Lung (tissue), 12 donors: ENCODE measurements around the gene NCOR1. TPM values are rescaled to one million over a fixed set of nuclear protein-coding genes. Genes with fewer than 3 reads are reported as not detected.

Experiments
- ATAC-seq: fragments of 200-7000 bp; cut with Tn5 transposase; one replicate; pipeline ENCODE4 v1.9.1; 2020; ENCODE audit warnings: moderate number of reproducible peaks; ENCODE audit not compliant: insufficient read depth, low FRiP score
- DNase-seq, 3 donors: peaks; one replicate each; pipeline ENCODE4 v3.0.0-alpha.2; 2013 to 2017
- H3K27ac ChIP-seq, 2 donors: one replicate each; pipeline ENCODE4 v1.5.1; 2013; ENCODE audit warnings: mild to moderate bottlenecking in 2 of 2, moderate library complexity in 2 of 2, control low read depth in 1 of 2, inconsistent platforms in 1 of 2, low read depth in 1 of 2, low read length in 1 of 2
- H3K27me3 ChIP-seq, 3 donors: one replicate each; pipeline ENCODE4 v1.5.1; 2013; ENCODE audit warnings: low read length in 2 of 3; ENCODE audit not compliant: control insufficient read depth in 3 of 3, insufficient read depth in 3 of 3
- H3K36me3 ChIP-seq, 4 donors: one replicate each; pipeline ENCODE4 v1.5.1; 2013; ENCODE audit warnings: low read length in 4 of 4, mild to moderate bottlenecking in 1 of 4, moderate library complexity in 1 of 4; ENCODE audit not compliant: control insufficient read depth in 4 of 4, insufficient read depth in 4 of 4
- H3K4me1 ChIP-seq, 5 donors: one replicate each; pipeline ENCODE4 v1.5.1; 2013; ENCODE audit warnings: low read length in 5 of 5, mild to moderate bottlenecking in 2 of 5, moderate library complexity in 1 of 5; ENCODE audit not compliant: control insufficient read depth in 5 of 5, insufficient read depth in 5 of 5
- H3K4me3 ChIP-seq: one replicate; pipeline ENCODE4 v1.5.1; 2013; ENCODE audit warnings: mild to moderate bottlenecking, control low read depth, moderate library complexity
- H3K9ac ChIP-seq, 2 donors: one replicate each; pipeline ENCODE4 v1.5.1; 2013; ENCODE audit warnings: low read length in 2 of 2, control low read depth in 1 of 2; ENCODE audit not compliant: insufficient read depth in 1 of 2
- H3K9me3 ChIP-seq, 4 donors: one replicate each; pipeline ENCODE4 v1.5.1; 2013; ENCODE audit warnings: low read length in 3 of 4, mild to moderate bottlenecking in 1 of 4, moderate library complexity in 1 of 4; ENCODE audit not compliant: control insufficient read depth in 4 of 4, insufficient read depth in 3 of 4
- WGBS, 2 donors: extraction: QIAGEN DNeasy Blood & Tissue Kit; methylation state at CpG; one replicate each; pipeline ENCODE4 v1.1.7; 2013; 5-methylcytosine and 5-hydroxymethylcytosine counted together
- polyA plus RNA-seq, 2 donors: library from polyadenylated mRNA; stranded (reverse); fragments of 200-250 nt; gene quantifications; one replicate each; pipeline ENCODE4 v1.2.1, GENCODE V29; 2013
- total RNA-seq, 2 donors: library from RNA; depleted of rRNA in 1 of 2; stranded (reverse); fragments of >200 nt in 1 of 2; gene quantifications; one replicate each; pipeline ENCODE4 v1.2.1, GENCODE V29; 2014 to 2021
- TF ChIP-seq, protein P1 (sequence below): IDR thresholded peaks from 2 replicates; pipeline ENCODE4 v1.5.1; 2012; ENCODE audit warnings: mild to moderate bottlenecking; ENCODE audit errors: control extremely low read depth, extremely low read depth
- donor health status: control.
- donor health status: control.
- donor health status: Bipolar disorder and iron deficiency.
- donor health status: healthy.
- donor health status: DM: yes; HTN: yes; CAD: no.

Gene NCOR1
- total and polyA plus RNA-seq, 4 donors: 31.9 to 201 (median 80.3) TPM

DNA sequence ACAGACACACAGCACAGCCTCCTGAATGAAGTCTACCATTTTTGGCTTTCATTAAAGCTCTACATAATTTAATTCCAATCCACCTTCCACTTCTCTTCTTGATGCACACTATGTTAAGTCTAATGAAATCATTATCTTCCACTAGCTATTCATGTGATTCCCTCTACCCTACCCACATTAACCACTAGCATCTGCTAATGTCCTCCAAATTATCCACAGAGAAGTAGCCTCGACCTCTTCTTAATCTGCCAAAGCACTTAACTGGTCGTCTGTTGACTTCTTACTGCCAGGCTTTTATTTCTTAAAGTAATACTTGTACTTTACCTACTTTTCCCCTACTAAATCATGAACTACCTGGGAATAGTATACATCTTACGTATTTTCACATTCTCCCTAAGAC lies 91.8 kb downstream of the NCOR1 start:
- DNase-seq: no peak
- peaks cover 13 to 38% (median 26%) of the 10 kb centered on the region in 4 donors for H3K36me3 ChIP-seq
- WGBS, 2 donors: 90 to 97% methylated on average over 3 of the region's 3 CpGs
- H3K4me3 ChIP-seq: no peak overlapping the region
- H3K4me1 ChIP-seq: peaks cover 0 to 3% (median 0%) of the 10 kb centered on the region in 5 donors
- TF ChIP-seq, protein P1, sequence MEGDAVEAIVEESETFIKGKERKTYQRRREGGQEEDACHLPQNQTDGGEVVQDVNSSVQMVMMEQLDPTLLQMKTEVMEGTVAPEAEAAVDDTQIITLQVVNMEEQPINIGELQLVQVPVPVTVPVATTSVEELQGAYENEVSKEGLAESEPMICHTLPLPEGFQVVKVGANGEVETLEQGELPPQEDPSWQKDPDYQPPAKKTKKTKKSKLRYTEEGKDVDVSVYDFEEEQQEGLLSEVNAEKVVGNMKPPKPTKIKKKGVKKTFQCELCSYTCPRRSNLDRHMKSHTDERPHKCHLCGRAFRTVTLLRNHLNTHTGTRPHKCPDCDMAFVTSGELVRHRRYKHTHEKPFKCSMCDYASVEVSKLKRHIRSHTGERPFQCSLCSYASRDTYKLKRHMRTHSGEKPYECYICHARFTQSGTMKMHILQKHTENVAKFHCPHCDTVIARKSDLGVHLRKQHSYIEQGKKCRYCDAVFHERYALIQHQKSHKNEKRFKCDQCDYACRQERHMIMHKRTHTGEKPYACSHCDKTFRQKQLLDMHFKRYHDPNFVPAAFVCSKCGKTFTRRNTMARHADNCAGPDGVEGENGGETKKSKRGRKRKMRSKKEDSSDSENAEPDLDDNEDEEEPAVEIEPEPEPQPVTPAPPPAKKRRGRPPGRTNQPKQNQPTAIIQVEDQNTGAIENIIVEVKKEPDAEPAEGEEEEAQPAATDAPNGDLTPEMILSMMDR: no peak
- ATAC-seq: no peak
- no peaks in the 10 kb centered on the region for H3K9me3 ChIP-seq
- no peak overlapping the region for H3K9ac ChIP-seq
- no peak overlapping the region for H3K27ac ChIP-seq
- no peaks in the 10 kb centered on the region for H3K27me3 ChIP-seq

DNA sequence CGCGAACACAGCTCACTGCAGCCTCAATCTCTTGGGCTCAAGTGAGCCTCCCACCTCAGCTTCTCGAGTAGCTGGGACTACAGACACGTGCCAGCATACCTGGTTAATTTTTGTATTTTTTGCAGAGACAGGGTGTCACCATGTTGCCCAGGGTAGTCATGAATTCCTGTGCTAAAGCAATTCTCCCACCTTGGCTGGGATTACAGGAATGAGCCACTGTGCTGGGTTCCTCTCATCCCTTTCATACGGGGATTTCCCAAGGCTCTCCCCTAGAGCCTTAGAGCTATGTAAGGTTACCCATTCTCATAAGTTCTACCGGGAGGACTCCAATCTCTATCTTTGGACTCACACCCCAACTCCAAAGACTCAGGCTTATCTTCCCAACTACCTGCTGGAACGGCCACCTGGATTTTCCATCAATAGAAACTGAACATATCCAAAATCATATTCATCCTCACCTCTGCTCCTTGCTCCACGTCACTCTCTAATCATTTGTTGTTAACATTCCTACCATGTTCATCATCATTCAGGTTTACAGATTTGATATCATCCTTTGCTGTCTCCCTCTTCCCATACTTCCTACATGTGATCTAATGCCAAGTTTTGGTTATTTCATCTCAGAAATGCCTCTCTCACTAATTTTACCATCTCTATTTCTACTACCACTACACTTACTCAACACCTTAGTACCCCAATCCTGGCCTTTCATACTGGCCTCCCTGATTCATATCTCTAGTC lies 92.5 kb downstream of the NCOR1 start:
- peaks cover 13 to 36% (median 24%) of the 10 kb centered on the region in 4 donors for H3K36me3 ChIP-seq
- no peaks in the 10 kb centered on the region for H3K27me3 ChIP-seq
- ATAC-seq (no peak), DNase-seq (no peak)
- 93 to 96% methylated on average over 8 of the region's 8 CpGs for WGBS, 2 donors
- no peak overlapping the region for H3K4me3 ChIP-seq
- H3K4me1 ChIP-seq: peaks cover 0 to 3% (median 0%) of the 10 kb centered on the region in 5 donors
- TF ChIP-seq, protein P1: no peak
- H3K27ac ChIP-seq: no peak overlapping the region
- H3K9ac ChIP-seq: no peak overlapping the region
- no peaks in the 10 kb centered on the region for H3K9me3 ChIP-seq

DNA sequence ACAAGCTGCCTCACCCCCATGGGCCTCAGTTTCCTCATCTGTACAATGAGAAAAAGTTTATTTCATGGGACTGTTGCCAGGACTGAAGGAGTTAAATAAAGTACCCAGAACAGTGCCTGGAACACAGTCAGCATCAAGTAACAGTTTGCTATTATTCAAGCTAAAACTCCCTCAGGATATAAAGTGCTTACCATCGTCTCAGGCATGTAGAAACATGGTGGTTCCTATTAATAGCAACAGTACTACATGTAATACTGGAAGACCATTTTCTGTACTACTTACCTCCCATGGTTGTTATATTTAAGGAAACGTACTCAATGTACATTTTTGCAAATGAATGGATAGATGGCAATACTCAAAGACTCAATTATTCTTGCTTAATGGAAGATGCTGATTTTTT lies 93.4 kb downstream of the NCOR1 start:
- H3K36me3 ChIP-seq: peaks cover 13 to 39% (median 26%) of the 10 kb centered on the region in 4 donors

More for the DNA sequence above, 93.4 kb downstream of the NCOR1 start:
- Histone ChIP-seq H3K9me3 (no peaks in the 10 kb centered on the region), H3K27me3 (no peaks in the 10 kb centered on the region), H3K27ac (no peak overlapping the region), H3K4me1 (peaks cover 0 to 3% (median 0%) of the 10 kb centered on the region in 5 donors), H3K9ac (no peak overlapping the region), H3K4me3 (no peak overlapping the region)
- no peak for ATAC-seq
- TF ChIP-seq, protein P1: no peak
- WGBS, 2 donors: 83 to 95% methylated on average over 2 of the region's 2 CpGs
- no peak for DNase-seq
